ENCODE measurements around the gene NDST4.

- TF ChIP-seq CTCF (IDR thresholded peaks at IDR 0.05; ENCODE audit: low read depth, low read length, poor library complexity, severe bottlenecking) (no peak), EZH2phosphoT487 (IDR thresholded peaks at IDR 0.05; ENCODE audit: borderline replicate concordance, low read length) (no peak)
Measured at GRCh38 chr4:114945616-114946015, 167.8 kb downstream of the NDST4 start.

Data from DOHH2 (cell line).